GM21381 (cell line): ENCODE results near the gene RANGAP1.
A peak's percentile ranks its signal among the peaks of the same experiment; 100 is the strongest.

ENCODE experiments used
- ATAC-seq: cut with Tn5 transposase; IDR thresholded peaks from one replicate; pipeline ENCODE4 v1.9.1; 2021; ENCODE audit warnings: mild to moderate bottlenecking, moderate library complexity; ENCODE audit not compliant: unreplicated experiment

RANGAP1 gene

GRCh38 chr22:41204066-41204465 lies 81.9 kb downstream of the RANGAP1 start:
- ATAC-seq: no peak

- ATAC-seq: no peak
Measured at GRCh38 chr22:41203118-41203517, 82.9 kb downstream of the RANGAP1 start.

- ATAC-seq: no peak
Measured at GRCh38 chr22:41201141-41201540, 84.8 kb downstream of the RANGAP1 start.

GRCh38 chr22:41198027-41198580 lies 87.9 kb downstream of the RANGAP1 start:
- no peak for ATAC-seq

- ATAC-seq: peak; percentile 91
Measured at GRCh38 chr22:41197038-41197972, 88.7 kb downstream of the RANGAP1 start.
